Mesendoderm (in vitro differentiated cells): ENCODE results near the gene SPATA31E1.

Experiments
- DNase-seq: peaks from one replicate; pipeline ENCODE4 v3.0.0; 2013
- H2AK5ac ChIP-seq: 2 replicates; pipeline ENCODE4 v1.6.1; 2013; ENCODE audit warnings: low read length, inconsistent platforms
- H2BK120ac ChIP-seq: 2 replicates; pipeline ENCODE4 v1.6.1; 2013; ENCODE audit warnings: low read depth, mild to moderate bottlenecking, low read length, moderate library complexity, mixed read lengths
- H2BK15ac ChIP-seq: replicated peaks from 2 replicates; pipeline ENCODE4 v1.6.1; 2013; ENCODE audit warnings: low read depth, mild to moderate bottlenecking, moderate library complexity
- H2BK5ac ChIP-seq: 2 replicates; pipeline ENCODE4 v1.6.1; 2013; ENCODE audit warnings: low read length, inconsistent platforms
- H3K18ac ChIP-seq: 2 replicates; pipeline ENCODE4 v1.6.1; 2013; ENCODE audit warnings: mild to moderate bottlenecking, low read length, mixed read lengths
- H3K23ac ChIP-seq: one replicate; pipeline ENCODE4 v1.6.1; 2013; ENCODE audit warnings: low read length
- H3K27ac ChIP-seq: 2 replicates; pipeline ENCODE4 v1.5.1; 2013; ENCODE audit warnings: low read depth, mild to moderate bottlenecking, inconsistent platforms, low read length, moderate library complexity
- H3K27me3 ChIP-seq: 2 replicates; pipeline ENCODE4 v1.6.1; 2013; ENCODE audit warnings: low read length, control low read depth, mild to moderate bottlenecking, inconsistent platforms; ENCODE audit not compliant: insufficient read depth, poor library complexity
- H3K36me3 ChIP-seq: 2 replicates; pipeline ENCODE4 v1.6.1; 2013; ENCODE audit warnings: low read length, inconsistent platforms; ENCODE audit not compliant: control insufficient read depth, insufficient read depth
- H3K4ac ChIP-seq: one replicate; pipeline ENCODE4 v1.6.1; 2013; ENCODE audit warnings: low read depth, mild to moderate bottlenecking, low read length, moderate library complexity
- H3K4me1 ChIP-seq: 2 replicates; pipeline ENCODE4 v1.6.1; 2013; ENCODE audit warnings: low read depth, low read length, inconsistent platforms; ENCODE audit not compliant: control insufficient read depth
- H3K4me2 ChIP-seq: 2 replicates; pipeline ENCODE4 v1.6.1; 2013; ENCODE audit warnings: low read length
- H3K4me3 ChIP-seq: 2 replicates; pipeline ENCODE4 v1.5.1; 2013; ENCODE audit warnings: mild to moderate bottlenecking, low read length
- H3K56ac ChIP-seq: one replicate; pipeline ENCODE4 v1.6.1; 2013; ENCODE audit warnings: low read length
- H3K79me1 ChIP-seq: 2 replicates; pipeline ENCODE4 v1.6.1; 2013; ENCODE audit warnings: low read length, inconsistent platforms
- H3K79me2 ChIP-seq: 2 replicates; pipeline ENCODE4 v1.6.1; 2013; ENCODE audit warnings: mild to moderate bottlenecking, low read length; ENCODE audit not compliant: control insufficient read depth, insufficient read depth
- H3K9ac ChIP-seq: 2 replicates; pipeline ENCODE4 v1.6.1; 2013; ENCODE audit warnings: low read length, inconsistent platforms
- H4K5ac ChIP-seq: one replicate; pipeline ENCODE4 v1.6.1; 2013; ENCODE audit warnings: low read length
- H4K8ac ChIP-seq: one replicate; pipeline ENCODE4 v1.6.1; 2013; ENCODE audit warnings: low read depth, mild to moderate bottlenecking, control low read depth, low read length, moderate library complexity
- WGBS: extraction: QIAGEN DNeasy Blood & Tissue Kit; methylation state at CpG from one replicate; pipeline ENCODE4 v1.1.7; 2013; ENCODE audit warnings: low lambda C conversion rate, missing lambda C conversion rate; ENCODE audit not compliant: insufficient coverage; ENCODE audit errors: extremely low coverage; 5-methylcytosine and 5-hydroxymethylcytosine counted together

The SPATA31E1 gene

DNA sequence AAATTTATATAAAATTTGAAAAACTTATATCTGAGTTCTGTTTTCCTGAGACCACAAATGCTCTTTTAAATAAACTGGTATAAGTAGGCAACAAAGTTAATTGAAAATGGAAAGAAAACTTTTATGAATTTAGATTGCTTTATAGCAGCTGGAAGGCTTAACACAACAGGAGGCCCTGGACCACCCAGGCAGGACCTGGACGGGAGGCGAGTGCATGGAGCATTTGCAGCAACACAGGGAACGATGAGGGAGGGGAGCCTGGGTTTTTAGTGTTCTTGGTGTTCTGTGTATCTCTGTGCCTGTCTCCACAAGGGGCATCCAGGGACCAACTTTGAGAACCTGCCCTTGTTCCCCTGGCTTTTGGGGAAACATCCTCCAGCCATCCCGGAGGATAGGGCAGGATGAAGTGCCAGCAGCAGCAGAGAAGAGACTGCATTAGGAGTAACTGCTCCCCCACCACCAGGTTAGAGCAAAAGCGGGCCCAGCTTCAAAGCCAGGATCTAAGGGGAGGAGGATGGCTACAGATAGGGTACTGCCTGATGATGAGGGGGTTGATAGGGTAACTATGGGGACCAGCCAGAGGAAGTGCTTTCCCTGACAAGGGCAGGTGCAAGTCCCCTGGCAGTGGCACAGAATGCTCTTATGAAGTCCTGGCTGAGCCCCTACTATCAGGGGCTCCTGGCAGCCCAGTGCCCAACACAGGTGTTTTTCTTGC, 6.7 kb upstream of the SPATA31E1 start:
- H4K5ac ChIP-seq = no peak overlapping the region

DNA sequence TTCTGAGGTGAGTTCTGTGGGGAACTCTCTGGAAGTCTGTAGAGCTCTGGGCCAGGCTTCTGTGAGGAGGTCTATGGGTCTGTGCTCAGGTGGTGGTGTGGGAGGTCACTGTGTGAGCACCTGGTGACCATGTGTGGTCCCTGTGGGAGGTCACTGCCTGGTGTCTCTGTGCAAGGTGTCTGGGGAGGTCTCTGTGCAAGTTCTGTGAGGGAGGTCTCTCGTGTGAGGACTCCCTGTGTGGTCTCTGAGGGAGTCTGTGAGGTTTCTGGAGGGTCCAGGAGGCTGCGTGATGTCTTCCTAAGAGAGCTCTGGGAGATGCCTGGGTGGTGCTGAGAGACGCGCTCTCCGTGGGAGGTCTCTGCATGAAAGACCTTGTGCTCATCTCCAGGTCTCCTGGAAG, 6.0 kb upstream of the SPATA31E1 start:
- DNase-seq = no peak
- Histone ChIP-seq H3K4me2 (no peak overlapping the region), H2AK5ac (no peak overlapping the region), H3K36me3 (no peaks in the 10 kb centered on the region), H2BK15ac (no peak overlapping the region), H4K8ac (no peak overlapping the region), H3K79me1 (no peaks in the 10 kb centered on the region), H3K4me1 (no peaks in the 10 kb centered on the region), H3K4me3 (no peak overlapping the region), H2BK5ac (no peak overlapping the region), H3K18ac (no peak overlapping the region), H3K23ac (no peak overlapping the region), H2BK120ac (no peak overlapping the region), H4K5ac (no peak overlapping the region), H3K9ac (no peak overlapping the region), H3K27me3 (no peaks in the 10 kb centered on the region), H3K4ac (no peak overlapping the region), H3K56ac (no peak overlapping the region), H3K79me2 (no peaks in the 10 kb centered on the region), H3K27ac (no peak overlapping the region)
- no CpG with 5 or more reads among the region's 5 CpGs for WGBS

More for the DNA sequence above, 6.7 kb upstream of the SPATA31E1 start:
- Histone ChIP-seq H3K27ac (no peak overlapping the region), H3K27me3 (no peaks in the 10 kb centered on the region), H3K4me2 (no peak overlapping the region), H3K36me3 (no peaks in the 10 kb centered on the region), H3K18ac (no peak overlapping the region), H3K56ac (no peak overlapping the region), H3K4me1 (no peaks in the 10 kb centered on the region), H3K23ac (no peak overlapping the region), H2AK5ac (no peak overlapping the region), H2BK120ac (no peak overlapping the region), H2BK5ac (no peak overlapping the region), H3K79me2 (no peaks in the 10 kb centered on the region), H3K4me3 (no peak overlapping the region), H3K79me1 (no peaks in the 10 kb centered on the region), H3K4ac (no peak overlapping the region), H4K8ac (no peak overlapping the region), H3K9ac (no peak overlapping the region), H2BK15ac (no peak overlapping the region)
- DNase-seq = no peak
- WGBS = no CpG with 5 or more reads among the region's 5 CpGs

DNA sequence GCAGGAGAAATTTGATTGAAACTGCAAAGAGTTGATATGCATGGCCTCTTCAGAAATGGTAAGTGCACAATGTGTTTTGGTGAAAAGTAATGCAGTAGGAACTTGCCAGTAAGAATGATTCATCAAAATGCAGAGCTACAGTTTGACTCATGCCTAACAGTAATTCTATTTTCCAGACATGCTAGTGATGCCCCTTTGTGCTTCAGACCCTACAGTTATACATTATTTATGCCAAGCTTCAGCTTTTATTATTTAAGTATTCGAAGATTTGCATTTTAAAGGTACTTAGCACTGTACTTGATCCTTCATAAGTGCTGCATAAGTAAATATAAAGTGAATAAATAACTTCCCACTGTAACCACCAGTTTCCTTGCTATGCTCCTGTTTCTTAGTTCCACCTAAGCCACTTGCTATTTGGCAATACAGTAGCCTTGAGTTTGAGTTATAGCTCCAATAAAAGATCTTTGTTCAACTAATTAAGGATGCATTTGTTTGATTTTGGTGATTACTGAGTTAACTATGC, 3.6 kb upstream of the SPATA31E1 start:
- DNase-seq = no peak
- Histone ChIP-seq H4K5ac (no peak overlapping the region), H3K4me2 (no peak overlapping the region), H3K79me1 (no peaks in the 10 kb centered on the region), H3K4me1 (no peaks in the 10 kb centered on the region), H3K4me3 (no peak overlapping the region), H3K27me3 (no peaks in the 10 kb centered on the region), H3K9ac (no peak overlapping the region), H4K8ac (no peak overlapping the region), H2AK5ac (no peak overlapping the region), H2BK5ac (no peak overlapping the region), H3K18ac (no peak overlapping the region), H2BK120ac (no peak overlapping the region), H3K23ac (no peak overlapping the region), H3K4ac (no peak overlapping the region), H3K36me3 (no peaks in the 10 kb centered on the region), H3K27ac (no peak overlapping the region), H3K79me2 (no peaks in the 10 kb centered on the region), H2BK15ac (no peak overlapping the region), H3K56ac (no peak overlapping the region)
- no CpG with 5 or more reads among the region's 1 CpG for WGBS

DNA sequence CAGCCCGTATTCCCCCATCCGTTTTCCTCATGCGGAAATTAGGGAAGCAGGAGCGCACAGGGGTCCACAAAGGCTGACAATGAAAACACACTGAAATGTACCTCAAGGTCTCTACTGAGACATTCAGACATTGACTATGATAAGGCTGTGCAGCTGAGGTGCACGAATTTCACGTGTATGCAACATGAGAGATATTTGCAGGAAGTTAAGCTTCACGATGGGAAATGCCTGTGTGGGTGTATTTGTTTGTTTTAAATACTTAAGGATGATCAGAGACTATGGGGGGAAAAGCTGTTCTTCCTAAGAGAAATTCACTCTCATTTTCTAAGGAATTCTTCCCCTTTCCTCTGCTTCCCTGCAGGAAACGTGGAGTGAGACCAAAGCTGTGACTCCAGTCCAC, 2.6 kb upstream of the SPATA31E1 start:
- no peak for DNase-seq
- no peaks in the 10 kb centered on the region for H3K79me2 ChIP-seq
- H2BK15ac ChIP-seq = no peak overlapping the region
- no peak overlapping the region for H2BK120ac ChIP-seq
- no peak overlapping the region for H3K23ac ChIP-seq
- no peak overlapping the region for H3K9ac ChIP-seq
- no peaks in the 10 kb centered on the region for H3K79me1 ChIP-seq
- no peak overlapping the region for H2AK5ac ChIP-seq
- H3K27me3 ChIP-seq = no peaks in the 10 kb centered on the region
- H3K4me1 ChIP-seq = no peaks in the 10 kb centered on the region
- no peak overlapping the region for H2BK5ac ChIP-seq
- H4K5ac ChIP-seq = no peak overlapping the region
- H3K18ac ChIP-seq = no peak overlapping the region
- H4K8ac ChIP-seq = no peak overlapping the region
- no peak overlapping the region for H3K4ac ChIP-seq
- H3K4me3 ChIP-seq = no peak overlapping the region
- no peak overlapping the region for H3K27ac ChIP-seq
- no peak overlapping the region for H3K4me2 ChIP-seq
- WGBS = no CpG with 5 or more reads among the region's 8 CpGs
- H3K36me3 ChIP-seq = no peaks in the 10 kb centered on the region
- H3K56ac ChIP-seq = no peak overlapping the region

DNA sequence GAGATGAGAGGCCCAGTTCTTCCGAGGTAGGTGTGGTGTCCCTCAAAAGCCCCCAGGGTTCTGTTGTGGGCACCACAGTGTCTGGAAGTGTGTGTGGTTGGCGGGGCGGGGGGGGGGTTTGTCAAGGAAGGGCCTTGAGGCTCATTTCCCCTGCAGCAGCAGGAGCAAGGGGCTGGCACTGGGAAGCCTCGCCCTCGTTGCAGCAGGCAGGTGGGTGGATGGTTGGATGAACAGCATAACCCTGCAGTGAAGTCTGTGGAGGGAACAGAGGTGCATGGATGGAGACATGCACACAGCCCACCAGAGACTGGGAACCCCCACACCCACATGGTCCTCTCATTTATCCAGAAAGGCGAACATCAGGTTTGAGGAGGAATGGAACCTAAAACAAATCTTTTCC, 2.0 kb upstream of the SPATA31E1 start:
- H3K4me3 ChIP-seq = no peak overlapping the region
- no peak overlapping the region for H2BK120ac ChIP-seq
- H3K36me3 ChIP-seq = no peaks in the 10 kb centered on the region
- no peak overlapping the region for H2BK15ac ChIP-seq
- no peak overlapping the region for H3K18ac ChIP-seq
- no peak overlapping the region for H3K9ac ChIP-seq
- H3K56ac ChIP-seq = no peak overlapping the region
- no peaks in the 10 kb centered on the region for H3K79me1 ChIP-seq
- H3K79me2 ChIP-seq = no peaks in the 10 kb centered on the region
- no peak overlapping the region for H4K8ac ChIP-seq
- no CpG with 5 or more reads among the region's 6 CpGs for WGBS
- H2AK5ac ChIP-seq = no peak overlapping the region
- no peaks in the 10 kb centered on the region for H3K4me1 ChIP-seq
- H3K27ac ChIP-seq = no peak overlapping the region
- H4K5ac ChIP-seq = no peak overlapping the region
- H3K4ac ChIP-seq = no peak overlapping the region
- H3K23ac ChIP-seq = no peak overlapping the region
- no peaks in the 10 kb centered on the region for H3K27me3 ChIP-seq
- H2BK5ac ChIP-seq = no peak overlapping the region
- no peak for DNase-seq
- no peak overlapping the region for H3K4me2 ChIP-seq

DNA sequence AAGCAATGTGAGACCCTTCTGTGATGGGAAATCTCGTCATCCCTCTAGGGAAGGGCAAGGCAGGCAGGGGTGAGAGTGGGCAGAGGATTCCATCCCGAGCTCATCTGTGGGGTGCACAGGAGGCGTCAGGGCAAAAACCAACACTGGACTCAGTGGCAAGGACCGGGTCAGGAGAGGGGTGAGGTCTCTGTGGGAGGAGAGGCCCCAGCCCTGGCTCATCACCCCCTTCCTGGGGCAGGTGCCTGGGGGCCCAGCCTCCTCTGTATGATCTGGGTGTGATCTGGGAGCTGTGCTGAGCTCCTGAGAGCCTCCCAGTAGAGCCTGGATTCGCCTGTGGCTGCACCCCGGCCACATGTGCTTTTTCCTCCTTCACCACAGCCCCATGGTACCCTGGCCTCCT, 597 bp downstream of the SPATA31E1 start:
- Histone ChIP-seq H3K27ac (no peak overlapping the region), H3K79me2 (no peaks in the 10 kb centered on the region), H2BK5ac (no peak overlapping the region), H3K4ac (no peak overlapping the region), H4K8ac (no peak overlapping the region), H3K9ac (no peak overlapping the region), H3K56ac (no peak overlapping the region), H2BK15ac (no peak overlapping the region), H3K23ac (no peak overlapping the region), H3K18ac (no peak overlapping the region), H3K4me1 (no peaks in the 10 kb centered on the region), H3K79me1 (no peaks in the 10 kb centered on the region), H3K4me2 (no peak overlapping the region), H2BK120ac (no peak overlapping the region), H2AK5ac (no peak overlapping the region), H3K27me3 (no peaks in the 10 kb centered on the region), H4K5ac (no peak overlapping the region), H3K4me3 (no peak overlapping the region), H3K36me3 (no peaks in the 10 kb centered on the region)
- no peak for DNase-seq
- no CpG with 5 or more reads among the region's 6 CpGs for WGBS
